NCI-H345 treated with DMSO at 0.1 percent for 48 hours (cell line): ENCODE results near the gene THSD4.

ENCODE experiments used
- DNase-seq: peaks from one replicate; lab custom pipeline; 2025; ENCODE audit not compliant: unreplicated experiment; lab: John Stamatoyannopoulos, UW

The THSD4 gene

GRCh38 chr15:71288348-71288955 lies 173.2 kb downstream of the THSD4 start:
- no peak for DNase-seq

GRCh38 chr15:71290002-71290401 lies 174.7 kb downstream of the THSD4 start:
- no peak for DNase-seq

- DNase-seq = no peak
Observed at GRCh38 chr15:71290881-71291635, 175.8 kb downstream of the THSD4 start.

GRCh38 chr15:71291723-71292122 lies 176.5 kb downstream of the THSD4 start:
- no peak for DNase-seq

GRCh38 chr15:71293723-71294122 lies 178.5 kb downstream of the THSD4 start:
- no peak for DNase-seq

- DNase-seq = no peak
Observed at GRCh38 chr15:71294251-71294910, 179.1 kb downstream of the THSD4 start.

GRCh38 chr15:71294911-71295602 lies 179.8 kb downstream of the THSD4 start:
- DNase-seq = no peak

- DNase-seq = no peak
Observed at GRCh38 chr15:71295603-71296314, 180.5 kb downstream of the THSD4 start.

- DNase-seq = no peak
Observed at GRCh38 chr15:71296315-71296679, 181.0 kb downstream of the THSD4 start.

GRCh38 chr15:71301958-71302621 lies 186.8 kb downstream of the THSD4 start:
- DNase-seq = no peak

GRCh38 chr15:71302861-71303410 lies 187.7 kb downstream of the THSD4 start:
- DNase-seq = no peak

- no peak for DNase-seq
Observed at GRCh38 chr15:71303977-71304376, 188.7 kb downstream of the THSD4 start.

GRCh38 chr15:71304681-71305080 lies 189.4 kb downstream of the THSD4 start:
- DNase-seq = no peak

- DNase-seq = no peak
Observed at GRCh38 chr15:71306538-71306937, 191.3 kb downstream of the THSD4 start.

- DNase-seq = no peak
Observed at GRCh38 chr15:71312194-71312708, 197.0 kb downstream of the THSD4 start.

- DNase-seq = no peak
Observed at GRCh38 chr15:71312731-71313460, 197.6 kb downstream of the THSD4 start.

GRCh38 chr15:71313806-71314205 lies 198.5 kb downstream of the THSD4 start:
- DNase-seq = no peak

- no peak for DNase-seq
Observed at GRCh38 chr15:71314956-71315537, 199.8 kb downstream of the THSD4 start.

GRCh38 chr15:71316911-71317310 lies 201.6 kb downstream of the THSD4 start:
- DNase-seq = no peak
